H9 (cell line): Measurements from ENCODE around the gene RNF111. TPM values are rescaled to one million over a fixed set of nuclear protein-coding genes. Genes with fewer than 3 reads are reported as not detected.

ENCODE experiments used
- DNase-seq: peaks from one replicate; pipeline ENCODE4 v3.0.0-alpha.2; 2017
- H2AFZ ChIP-seq: one replicate; pipeline ENCODE4 v1.6.1; 2013; ENCODE audit warnings: mild to moderate bottlenecking, low read length, control low read depth, moderate library complexity
- H2AK5ac ChIP-seq: 2 replicates; pipeline ENCODE4 v1.6.1; 2013; ENCODE audit warnings: low read length, control low read depth, mixed read lengths; ENCODE audit not compliant: insufficient read length
- H2BK120ac ChIP-seq: one replicate; pipeline ENCODE4 v1.6.1; 2013; ENCODE audit warnings: low read depth, mild to moderate bottlenecking, low read length, control low read depth, inconsistent platforms; ENCODE audit not compliant: poor library complexity, severe bottlenecking
- H2BK12ac ChIP-seq: 2 replicates; pipeline ENCODE4 v1.6.1; 2013; ENCODE audit warnings: low read length, control low read depth, mixed read lengths, low read depth; ENCODE audit not compliant: insufficient read length
- H2BK15ac ChIP-seq: 2 replicates; pipeline ENCODE4 v1.6.1; 2013; ENCODE audit warnings: low read depth, low read length, control low read depth
- H2BK20ac ChIP-seq: one replicate; pipeline ENCODE4 v1.6.1; 2013; ENCODE audit warnings: low read depth, mild to moderate bottlenecking, low read length, control low read depth, inconsistent platforms; ENCODE audit not compliant: poor library complexity, severe bottlenecking
- H2BK5ac ChIP-seq: 2 replicates; pipeline ENCODE4 v1.6.1; 2013; ENCODE audit warnings: low read length, control low read depth, mixed read lengths; ENCODE audit not compliant: insufficient read length
- H3K14ac ChIP-seq: 2 replicates; pipeline ENCODE4 v1.6.1; 2013; ENCODE audit warnings: low read length, control low read depth; ENCODE audit not compliant: insufficient read depth
- H3K18ac ChIP-seq: 2 replicates; pipeline ENCODE4 v1.6.1; 2013; ENCODE audit warnings: low read depth, mild to moderate bottlenecking, mixed read lengths, low read length, control low read depth; ENCODE audit not compliant: insufficient read length
- H3K23ac ChIP-seq: 2 replicates; pipeline ENCODE4 v1.6.1; 2013; ENCODE audit warnings: low read length, control low read depth, mixed read lengths, low read depth; ENCODE audit not compliant: insufficient read length
- H3K23me2 ChIP-seq: 2 replicates; pipeline ENCODE4 v1.6.1; 2013; ENCODE audit warnings: low read depth, mild to moderate bottlenecking, mixed read lengths, low read length, control low read depth; ENCODE audit not compliant: insufficient read length, poor library complexity, severe bottlenecking
- H3K27ac ChIP-seq: 2 replicates; pipeline ENCODE4 v1.5.1; 2013; ENCODE audit warnings: low read length, control low read depth, mixed read lengths, low read depth; ENCODE audit not compliant: insufficient read length
- H3K27me3 ChIP-seq: 2 replicates; pipeline ENCODE4 v1.6.1; 2013; ENCODE audit warnings: low read length, control low read depth, inconsistent platforms; ENCODE audit not compliant: insufficient read depth
- H3K4ac ChIP-seq: 2 replicates; pipeline ENCODE4 v1.6.1; 2013; ENCODE audit warnings: low read depth, mild to moderate bottlenecking, control low read depth, inconsistent platforms, low read length, moderate library complexity
- H3K4me1 ChIP-seq: 2 replicates; pipeline ENCODE4 v1.6.1; 2013; ENCODE audit warnings: low read length, control low read depth, inconsistent platforms; ENCODE audit not compliant: insufficient read depth
- H3K4me2 ChIP-seq: 2 replicates; pipeline ENCODE4 v1.6.1; 2013; ENCODE audit warnings: low read length, control low read depth, mixed read lengths; ENCODE audit not compliant: insufficient read length, insufficient read depth
- H3K56ac ChIP-seq: 2 replicates; pipeline ENCODE4 v1.6.1; 2013; ENCODE audit warnings: low read depth, mild to moderate bottlenecking, mixed read lengths, low read length, control low read depth; ENCODE audit not compliant: insufficient read length
- H3K79me1 ChIP-seq: 2 replicates; pipeline ENCODE4 v1.6.1; 2013; ENCODE audit warnings: low read depth, mild to moderate bottlenecking, moderate library complexity, low read length, control low read depth, inconsistent platforms; ENCODE audit not compliant: insufficient read depth, poor library complexity, severe bottlenecking
- H3K79me2 ChIP-seq: 2 replicates; pipeline ENCODE4 v1.6.1; 2013; ENCODE audit warnings: low read length, control low read depth, inconsistent platforms; ENCODE audit not compliant: insufficient read depth
- H3K9ac ChIP-seq: 2 replicates; pipeline ENCODE4 v1.6.1; 2013; ENCODE audit warnings: low read length, control low read depth, mixed read lengths; ENCODE audit not compliant: insufficient read length; ENCODE audit errors: extremely low read depth
- H3K9me3 ChIP-seq: one replicate; pipeline ENCODE4 v1.6.1; 2013; ENCODE audit warnings: low read depth, low read length, inconsistent platforms; ENCODE audit not compliant: control insufficient read depth
- H3T11ph ChIP-seq: one replicate; pipeline ENCODE4 v1.6.1; 2013; ENCODE audit warnings: mild to moderate bottlenecking, low read length, control low read depth, inconsistent platforms
- H4K20me1 ChIP-seq: one replicate; pipeline ENCODE4 v1.6.1; 2013; ENCODE audit not compliant: control insufficient read depth, insufficient read length, insufficient read depth
- H4K5ac ChIP-seq: 2 replicates; pipeline ENCODE4 v1.6.1; 2013; ENCODE audit warnings: low read depth, mild to moderate bottlenecking, mixed read lengths, low read length, control low read depth; ENCODE audit not compliant: insufficient read length
- H4K8ac ChIP-seq: replicated peaks from 2 replicates; pipeline ENCODE4 v1.6.1; 2013; ENCODE audit warnings: low read length, control low read depth, mixed read lengths, low read depth; ENCODE audit not compliant: insufficient read length
- H4K91ac ChIP-seq: 2 replicates; pipeline ENCODE4 v1.6.1; 2013; ENCODE audit warnings: low read depth, mild to moderate bottlenecking, moderate library complexity, mixed read lengths, low read length, control low read depth; ENCODE audit not compliant: insufficient read length
- H3K27ac Mint-ChIP-seq, 3 experiments: 2 replicates in 2 of 3; 3 replicates in 1 of 3; pipeline ENCODE4 v1.8.0; 2020 to 2021; ENCODE audit warnings: mixed read lengths in 3 of 3, mild to moderate bottlenecking in 1 of 3, moderate library complexity in 1 of 3
- H3K27me3 Mint-ChIP-seq: 2 replicates; pipeline ENCODE4 v1.8.0; 2021; ENCODE audit warnings: low read depth, mild to moderate bottlenecking, moderate library complexity, mixed read lengths
- H3K36me3 Mint-ChIP-seq, 3 experiments: 2 replicates in 2 of 3; 3 replicates in 1 of 3; pipeline ENCODE4 v1.8.0; 2020 to 2021; ENCODE audit warnings: low read depth in 3 of 3, mixed read lengths in 3 of 3; ENCODE audit not compliant: insufficient read depth in 1 of 3
- H3K4me1 Mint-ChIP-seq, 2 experiments: 2 replicates each; pipeline ENCODE4 v1.8.0; 2020; ENCODE audit warnings: mixed read lengths in 2 of 2
- H3K4me3 Mint-ChIP-seq, 2 experiments: 2 replicates in 1 of 2; 3 replicates in 1 of 2; pipeline ENCODE4 v1.8.0; 2020 to 2021; ENCODE audit warnings: mild to moderate bottlenecking in 2 of 2, mixed read lengths in 2 of 2, moderate library complexity in 1 of 2
- H3K9me3 Mint-ChIP-seq, 2 experiments: 2 replicates in 1 of 2; 3 replicates in 1 of 2; pipeline ENCODE4 v1.8.0; 2020; ENCODE audit warnings: mild to moderate bottlenecking in 2 of 2, mixed read lengths in 2 of 2, moderate library complexity in 1 of 2
- CTCF ChIP-seq: fragments of 200-600 bp; sonication (generic); conservative IDR thresholded peaks from 3 replicates; pipeline ENCODE4 v1.8.0; 2021; ENCODE audit warnings: antibody characterized with exemption, mild to moderate bottlenecking
- WGBS: extraction: QIAGEN DNeasy Blood & Tissue Kit; methylation state at CpG from one replicate; pipeline ENCODE4 v1.1.7; 2013; ENCODE audit warnings: missing lambda C conversion rate, low lambda C conversion rate, mixed read lengths; ENCODE audit not compliant: insufficient read length; ENCODE audit errors: extremely low coverage; 5-methylcytosine and 5-hydroxymethylcytosine counted together
- total RNA-seq: library from RNA; stranded (reverse); gene quantifications from 2 replicates; pipeline ENCODE4 v1.2.1, GENCODE V29; 2021

The RNF111 gene
- total RNA-seq, 1 experiment from 2014 or later: 28.0 TPM

- Histone ChIP-seq H3K18ac (no peak overlapping the region), H4K8ac (no peak overlapping the region), H3K23me2 (no peaks in the 10 kb centered on the region), H2BK120ac (no peak overlapping the region), H2BK12ac (no peak overlapping the region), H3K4ac (no peak overlapping the region), H2BK15ac (no peak overlapping the region), H3K27me3 (no peaks in the 10 kb centered on the region), H4K91ac (no peak overlapping the region), H3T11ph (no peak overlapping the region), H3K14ac (no peak overlapping the region), H3K4me2 (no peak overlapping the region), H3K79me1 (no peaks in the 10 kb centered on the region), H2AK5ac (no peak overlapping the region), H3K23ac (no peak overlapping the region), H2AFZ (no peak overlapping the region), H3K27ac (no peak overlapping the region), H4K20me1 (no peaks in the 10 kb centered on the region), H3K4me1 (peaks cover 3% of the 10 kb centered on the region; the same call in 1 of the 2 replicates), H3K79me2 (no peaks in the 10 kb centered on the region), H2BK20ac (no peak overlapping the region), H3K9ac (no peak overlapping the region), H3K56ac (no peak overlapping the region), H4K5ac (no peak overlapping the region), H3K9me3 (no peaks in the 10 kb centered on the region), H2BK5ac (no peak overlapping the region)
- Mint-ChIP-seq H3K9me3 (no peaks in the 10 kb centered on the region), H3K4me3 (no peak overlapping the region), H3K36me3 (no peaks in the 10 kb centered on the region), H3K4me1 (peaks cover 9 to 10% of the 10 kb centered on the region in 2 experiments), H3K27me3 (no peaks in the 10 kb centered on the region; the same call in 1 of the 2 replicates), H3K27ac (no peak overlapping the region)
- no CpG with 5 or more reads among the region's 3 CpGs for WGBS
- DNase-seq: no peak
- no peak for TF ChIP-seq CTCF
Measured at GRCh38 chr15:58947179-58947578, 40.3 kb upstream of the RNF111 start.
